A549 (cell line): Measurements from ENCODE around the gene ANKRD17. TPM values are rescaled to one million over a fixed set of nuclear protein-coding genes. Genes with fewer than 3 reads are reported as not detected.

ENCODE experiments used
- ATAC-seq, 2 experiments: fragments of 200-7000 bp in 1 of 2; fragments of >200 bp in 1 of 2; cut with Nextera tagmentation in 1 of 2; cut with Tn5 transposase in 1 of 2; 3 replicates each; pipeline versions ENCODE4 v1.8.0 to v1.9.1; 2018 to 2020; ENCODE audit warnings: mild to moderate bottlenecking in 1 of 2, moderate library complexity in 1 of 2
- CTCF ChIA-PET: fragments of 300-600 bp; sonication (Branson Sonifier 250); formaldehyde crosslinking; extraction: SDS; loops from one replicate; lab custom pipeline; 2021; ENCODE audit warnings: antibody characterized with exemption, inconsistent platforms; lab: Yijun Ruan, JAX
- POLR2A ChIA-PET: fragments of 350-600 bp; formaldehyde crosslinking; extraction: SDS; loops from one replicate; lab custom pipeline; 2021; ENCODE audit warnings: antibody characterized with exemption, inconsistent platforms; lab: Yijun Ruan, JAX
- DNase-seq, 2 experiments: peaks; one replicate each; pipeline versions ENCODE4 v3.0.0 to v3.0.0-alpha.2; 2011 to 2016; ENCODE audit warnings: low read depth in 1 of 2, low spot score in 1 of 2
- FAIRE-seq: peaks from 2 replicates; lab custom pipeline; 2011; peaks lifted over from hg19 to GRCh38; lab: Jason Lieb, UNC
- H3K27ac ChIP-seq, 2 experiments: fragments of >200 bp; sonication (Bioruptor Twin); formaldehyde crosslinking; 3 replicates each; pipeline ENCODE4 v1.5.1; 2016 to 2017
- H3K4me1 ChIP-seq: fragments of >200 bp; sonication (Bioruptor Twin); formaldehyde crosslinking; 3 replicates; pipeline ENCODE4 v1.6.1; 2016
- H3K4me2 ChIP-seq: fragments of >200 bp; sonication (Bioruptor Twin); formaldehyde crosslinking; 3 replicates; pipeline ENCODE4 v1.6.1; 2016
- H3K4me3 ChIP-seq: fragments of >200 bp; sonication (Bioruptor Twin); formaldehyde crosslinking; 3 replicates; pipeline ENCODE4 v1.5.1; 2016
- H3K9me3 ChIP-seq: fragments of >200 bp; sonication (Bioruptor Twin); formaldehyde crosslinking; 3 replicates; pipeline ENCODE4 v1.6.1; 2016
- CBX2 ChIP-seq: fragments of 200-600 bp; sonication (generic); IDR thresholded peaks from 2 replicates; pipeline ENCODE4 v1.6.1; 2016; ENCODE audit warnings: low read depth, mild to moderate bottlenecking, borderline replicate concordance
- CBX8 ChIP-seq: fragments of 200-600 bp; sonication (generic); IDR thresholded peaks from 2 replicates; pipeline ENCODE4 v1.6.1; 2016
- EHF ChIP-seq: fragments of 250-450 bp; sonication (Bioruptor Pico); IDR thresholded peaks from 2 replicates; pipeline ENCODE4 v1.5.0; 2020; ENCODE audit warnings: mild to moderate bottlenecking
- ESRRA ChIP-seq: fragments of 150-350 bp; IDR thresholded peaks from 2 replicates; pipeline ENCODE4 v1.6.1; 2014; ENCODE audit warnings: mild to moderate bottlenecking, low read length, borderline replicate concordance
- FOXS1 ChIP-seq: fragments of 250-450 bp; sonication (Bioruptor Pico); IDR thresholded peaks from 2 replicates; pipeline ENCODE4 v1.5.0; 2020; ENCODE audit warnings: mild to moderate bottlenecking, moderate library complexity
- GATA3 ChIP-seq: IDR thresholded peaks from 2 replicates; pipeline ENCODE4 v1.6.1; 2012; ENCODE audit warnings: borderline replicate concordance
- HEYL ChIP-seq: fragments of 250-450 bp; sonication (Bioruptor Pico); IDR thresholded peaks from 2 replicates; pipeline ENCODE4 v1.8.0; 2021; ENCODE audit warnings: mild to moderate bottlenecking, moderate library complexity
- HOXA7 ChIP-seq: fragments of 250-450 bp; sonication (Bioruptor Pico); IDR thresholded peaks from 2 replicates; pipeline ENCODE4 v1.5.0; 2020; ENCODE audit warnings: mild to moderate bottlenecking, moderate library complexity
- HOXB13 ChIP-seq: fragments of 250-450 bp; sonication (Bioruptor Pico); IDR thresholded peaks from 2 replicates; pipeline ENCODE4 v1.5.0; 2020; ENCODE audit warnings: low read depth, mild to moderate bottlenecking, moderate library complexity
- HOXB5 ChIP-seq: fragments of 250-450 bp; sonication (Bioruptor Pico); IDR thresholded peaks from 2 replicates; pipeline ENCODE4 v1.5.0; 2020; ENCODE audit warnings: mild to moderate bottlenecking, moderate library complexity
- JUN ChIP-seq, 2 experiments: fragments of >200 bp; sonication (Bioruptor Twin); formaldehyde crosslinking; IDR thresholded peaks; 2 replicates in 1 of 2; 3 replicates in 1 of 2; pipeline ENCODE4 v1.6.1; 2016 to 2017
- KDM1A ChIP-seq: fragments of 200-600 bp; sonication (generic); IDR thresholded peaks from 2 replicates; pipeline ENCODE4 v1.6.1; 2016; ENCODE audit warnings: low read depth, mild to moderate bottlenecking
- MAZ ChIP-seq: fragments of 150-350 bp; IDR thresholded peaks from 2 replicates; pipeline ENCODE4 v1.6.1; 2014; ENCODE audit warnings: antibody characterized with exemption, low read depth, low read length, borderline replicate concordance
- NFE2L2 ChIP-seq: fragments of 150-350 bp; conservative IDR thresholded peaks from 2 replicates; pipeline ENCODE4 v1.6.1; 2014; ENCODE audit warnings: low read length
- NR3C1 ChIP-seq: fragments of >200 bp; sonication (Bioruptor Twin); formaldehyde crosslinking; IDR thresholded peaks from 3 replicates; pipeline ENCODE4 v1.6.1; 2017
- PHF8 ChIP-seq: fragments of 200-600 bp; sonication (generic); IDR thresholded peaks from 2 replicates; pipeline ENCODE4 v1.6.1; 2016; ENCODE audit warnings: low read depth, mild to moderate bottlenecking, antibody characterized with exemption, moderate library complexity, borderline replicate concordance
- POLR2A ChIP-seq: IDR thresholded peaks from 2 replicates; pipeline ENCODE4 v1.6.1; 2012; ENCODE audit warnings: mild to moderate bottlenecking, low read length
- RCOR1 ChIP-seq: fragments of 150-350 bp; IDR thresholded peaks from 2 replicates; pipeline ENCODE4 v1.6.1; 2014; ENCODE audit warnings: antibody characterized with exemption, low read length, low read depth
- TFCP2L1 ChIP-seq: fragments of 250-450 bp; sonication (Bioruptor Pico); IDR thresholded peaks from 2 replicates; pipeline ENCODE4 v1.5.0; 2021; ENCODE audit warnings: mild to moderate bottlenecking
- TP53 ChIP-seq: fragments of 250-450 bp; sonication (Bioruptor Pico); IDR thresholded peaks from 2 replicates; pipeline ENCODE4 v1.5.0; 2021; ENCODE audit warnings: mild to moderate bottlenecking, moderate library complexity
- ZC3H11A ChIP-seq: fragments of 450-650 bp; IDR thresholded peaks from 2 replicates; pipeline ENCODE4 v1.6.1; 2014; ENCODE audit warnings: antibody characterized with exemption, mild to moderate bottlenecking
- ZFP36 ChIP-seq: fragments of 450-650 bp; IDR thresholded peaks from 2 replicates; pipeline ENCODE4 v1.6.1; 2014; ENCODE audit warnings: borderline replicate concordance; ENCODE audit not compliant: partially characterized antibody
- WGBS: methylation state at CpG from one replicate; pipeline ENCODE4 v1.1.6; 2017; ENCODE audit errors: missing lambda C conversion rate; 5-methylcytosine and 5-hydroxymethylcytosine counted together
- polyA plus RNA-seq, 4 experiments: library from polyadenylated mRNA; depleted of rRNA in 3 of 4; stranded (reverse); fragments of >200 nt; fragmentation: RNase III in 1 of 4; extraction: RNeasy Plus Mini Kit Qiagen cat#74134 plus additional on column Dnase treatment in 1 of 4; gene quantifications; 2 replicates in 3 of 4; 3 replicates in 1 of 4; pipeline ENCODE4 v1.2.3, GENCODE V29; 2011 to 2017
- TF ChIP-seq, protein P1 (sequence below): fragments of 200-600 bp; sonication (generic); IDR thresholded peaks from 2 replicates; pipeline ENCODE4 v1.6.1; 2016; ENCODE audit warnings: antibody characterized with exemption, mild to moderate bottlenecking, moderate library complexity
- TF ChIP-seq, protein P2 (sequence below): fragments of 150-350 bp; IDR thresholded peaks from 2 replicates; pipeline ENCODE4 v1.6.1; 2014; ENCODE audit warnings: low read depth, mild to moderate bottlenecking, low read length
- TF ChIP-seq, protein P3 (sequence below): fragments of >200 bp; sonication (Bioruptor Twin); formaldehyde crosslinking; IDR thresholded peaks from 3 replicates; pipeline ENCODE4 v1.5.1; 2016
- TF ChIP-seq, protein P4 (sequence below): IDR thresholded peaks from 2 replicates; pipeline ENCODE4 v1.6.1; 2012; ENCODE audit warnings: low read depth, borderline replicate concordance
- TF ChIP-seq, protein P5 (sequence below): fragments of 250-450 bp; sonication (Bioruptor Pico); IDR thresholded peaks from 2 replicates; pipeline ENCODE4 v1.5.0; 2021; ENCODE audit warnings: mild to moderate bottlenecking, moderate library complexity, borderline replicate concordance
- TF ChIP-seq, protein P6 (sequence below): fragments of 450-650 bp; IDR thresholded peaks from 2 replicates; pipeline ENCODE4 v1.6.1; 2014; ENCODE audit warnings: antibody characterized with exemption

Gene ANKRD17
- polyA plus RNA-seq, 2 of the 4 experiments (the other 2 are of a cell fraction) = 18.1 to 43.5 TPM

DNA sequence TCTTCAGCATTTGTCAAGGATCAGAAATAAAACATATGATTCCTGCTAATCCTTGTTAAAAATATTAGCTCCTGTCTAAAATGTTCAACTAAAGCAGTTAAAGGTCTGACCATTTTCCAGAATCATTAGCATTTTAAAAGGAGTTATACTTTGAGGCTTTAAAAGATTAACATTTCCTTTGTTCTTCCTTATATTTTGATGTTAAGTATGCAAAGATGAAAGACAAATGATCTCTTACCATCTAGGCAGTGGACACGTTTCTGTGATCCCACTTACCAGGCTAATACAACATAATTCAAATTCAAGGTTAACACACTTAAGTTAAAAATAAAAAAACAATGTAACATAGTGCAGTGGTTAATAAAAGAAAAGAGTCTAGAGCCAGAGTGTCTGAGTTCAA lies 127.3 kb downstream of the ANKRD17 start:
- POLR2A ChIA-PET = no interaction called here
- H3K4me2 ChIP-seq = no peak overlapping the region
- CTCF ChIA-PET = no interaction called here
- no peak for TF ChIP-seq KDM1A
- TF ChIP-seq MAZ = no peak
- TF ChIP-seq ESRRA = no peak
- TF ChIP-seq, protein P1, sequence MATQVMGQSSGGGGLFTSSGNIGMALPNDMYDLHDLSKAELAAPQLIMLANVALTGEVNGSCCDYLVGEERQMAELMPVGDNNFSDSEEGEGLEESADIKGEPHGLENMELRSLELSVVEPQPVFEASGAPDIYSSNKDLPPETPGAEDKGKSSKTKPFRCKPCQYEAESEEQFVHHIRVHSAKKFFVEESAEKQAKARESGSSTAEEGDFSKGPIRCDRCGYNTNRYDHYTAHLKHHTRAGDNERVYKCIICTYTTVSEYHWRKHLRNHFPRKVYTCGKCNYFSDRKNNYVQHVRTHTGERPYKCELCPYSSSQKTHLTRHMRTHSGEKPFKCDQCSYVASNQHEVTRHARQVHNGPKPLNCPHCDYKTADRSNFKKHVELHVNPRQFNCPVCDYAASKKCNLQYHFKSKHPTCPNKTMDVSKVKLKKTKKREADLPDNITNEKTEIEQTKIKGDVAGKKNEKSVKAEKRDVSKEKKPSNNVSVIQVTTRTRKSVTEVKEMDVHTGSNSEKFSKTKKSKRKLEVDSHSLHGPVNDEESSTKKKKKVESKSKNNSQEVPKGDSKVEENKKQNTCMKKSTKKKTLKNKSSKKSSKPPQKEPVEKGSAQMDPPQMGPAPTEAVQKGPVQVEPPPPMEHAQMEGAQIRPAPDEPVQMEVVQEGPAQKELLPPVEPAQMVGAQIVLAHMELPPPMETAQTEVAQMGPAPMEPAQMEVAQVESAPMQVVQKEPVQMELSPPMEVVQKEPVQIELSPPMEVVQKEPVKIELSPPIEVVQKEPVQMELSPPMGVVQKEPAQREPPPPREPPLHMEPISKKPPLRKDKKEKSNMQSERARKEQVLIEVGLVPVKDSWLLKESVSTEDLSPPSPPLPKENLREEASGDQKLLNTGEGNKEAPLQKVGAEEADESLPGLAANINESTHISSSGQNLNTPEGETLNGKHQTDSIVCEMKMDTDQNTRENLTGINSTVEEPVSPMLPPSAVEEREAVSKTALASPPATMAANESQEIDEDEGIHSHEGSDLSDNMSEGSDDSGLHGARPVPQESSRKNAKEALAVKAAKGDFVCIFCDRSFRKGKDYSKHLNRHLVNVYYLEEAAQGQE = no peak
- TF ChIP-seq, protein P2, sequence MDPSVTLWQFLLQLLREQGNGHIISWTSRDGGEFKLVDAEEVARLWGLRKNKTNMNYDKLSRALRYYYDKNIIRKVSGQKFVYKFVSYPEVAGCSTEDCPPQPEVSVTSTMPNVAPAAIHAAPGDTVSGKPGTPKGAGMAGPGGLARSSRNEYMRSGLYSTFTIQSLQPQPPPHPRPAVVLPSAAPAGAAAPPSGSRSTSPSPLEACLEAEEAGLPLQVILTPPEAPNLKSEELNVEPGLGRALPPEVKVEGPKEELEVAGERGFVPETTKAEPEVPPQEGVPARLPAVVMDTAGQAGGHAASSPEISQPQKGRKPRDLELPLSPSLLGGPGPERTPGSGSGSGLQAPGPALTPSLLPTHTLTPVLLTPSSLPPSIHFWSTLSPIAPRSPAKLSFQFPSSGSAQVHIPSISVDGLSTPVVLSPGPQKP = no peak
- TF ChIP-seq NFE2L2 = no peak
- no peak for TF ChIP-seq EHF (CRISPR knock-in tag)
- TF ChIP-seq, protein P3, sequence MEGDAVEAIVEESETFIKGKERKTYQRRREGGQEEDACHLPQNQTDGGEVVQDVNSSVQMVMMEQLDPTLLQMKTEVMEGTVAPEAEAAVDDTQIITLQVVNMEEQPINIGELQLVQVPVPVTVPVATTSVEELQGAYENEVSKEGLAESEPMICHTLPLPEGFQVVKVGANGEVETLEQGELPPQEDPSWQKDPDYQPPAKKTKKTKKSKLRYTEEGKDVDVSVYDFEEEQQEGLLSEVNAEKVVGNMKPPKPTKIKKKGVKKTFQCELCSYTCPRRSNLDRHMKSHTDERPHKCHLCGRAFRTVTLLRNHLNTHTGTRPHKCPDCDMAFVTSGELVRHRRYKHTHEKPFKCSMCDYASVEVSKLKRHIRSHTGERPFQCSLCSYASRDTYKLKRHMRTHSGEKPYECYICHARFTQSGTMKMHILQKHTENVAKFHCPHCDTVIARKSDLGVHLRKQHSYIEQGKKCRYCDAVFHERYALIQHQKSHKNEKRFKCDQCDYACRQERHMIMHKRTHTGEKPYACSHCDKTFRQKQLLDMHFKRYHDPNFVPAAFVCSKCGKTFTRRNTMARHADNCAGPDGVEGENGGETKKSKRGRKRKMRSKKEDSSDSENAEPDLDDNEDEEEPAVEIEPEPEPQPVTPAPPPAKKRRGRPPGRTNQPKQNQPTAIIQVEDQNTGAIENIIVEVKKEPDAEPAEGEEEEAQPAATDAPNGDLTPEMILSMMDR = no peak
- no peak for TF ChIP-seq PHF8
- no peak for TF ChIP-seq HOXB5 (CRISPR knock-in tag)
- TF ChIP-seq HOXA7 (CRISPR knock-in tag) = no peak
- TF ChIP-seq GATA3 = no peak
- TF ChIP-seq, protein P4, sequence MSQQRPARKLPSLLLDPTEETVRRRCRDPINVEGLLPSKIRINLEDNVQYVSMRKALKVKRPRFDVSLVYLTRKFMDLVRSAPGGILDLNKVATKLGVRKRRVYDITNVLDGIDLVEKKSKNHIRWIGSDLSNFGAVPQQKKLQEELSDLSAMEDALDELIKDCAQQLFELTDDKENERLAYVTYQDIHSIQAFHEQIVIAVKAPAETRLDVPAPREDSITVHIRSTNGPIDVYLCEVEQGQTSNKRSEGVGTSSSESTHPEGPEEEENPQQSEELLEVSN = no peak
- no peak for TF ChIP-seq ZC3H11A
- TF ChIP-seq, protein P5, sequence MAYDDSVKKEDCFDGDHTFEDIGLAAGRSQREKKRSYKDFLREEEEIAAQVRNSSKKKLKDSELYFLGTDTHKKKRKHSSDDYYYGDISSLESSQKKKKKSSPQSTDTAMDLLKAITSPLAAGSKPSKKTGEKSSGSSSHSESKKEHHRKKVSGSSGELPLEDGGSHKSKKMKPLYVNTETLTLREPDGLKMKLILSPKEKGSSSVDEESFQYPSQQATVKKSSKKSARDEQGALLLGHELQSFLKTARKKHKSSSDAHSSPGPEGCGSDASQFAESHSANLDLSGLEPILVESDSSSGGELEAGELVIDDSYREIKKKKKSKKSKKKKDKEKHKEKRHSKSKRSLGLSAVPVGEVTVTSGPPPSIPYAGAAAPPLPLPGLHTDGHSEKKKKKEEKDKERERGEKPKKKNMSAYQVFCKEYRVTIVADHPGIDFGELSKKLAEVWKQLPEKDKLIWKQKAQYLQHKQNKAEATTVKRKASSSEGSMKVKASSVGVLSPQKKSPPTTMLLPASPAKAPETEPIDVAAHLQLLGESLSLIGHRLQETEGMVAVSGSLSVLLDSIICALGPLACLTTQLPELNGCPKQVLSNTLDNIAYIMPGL (CRISPR knock-in tag) = no peak
- TF ChIP-seq CBX2 = no peak
- TF ChIP-seq, all 56 proteins: peak for 0
- Histone ChIP-seq H3K9me3 (no peaks in the 10 kb centered on the region), H3K27ac (no peak overlapping the region), H3K4me1 (no peaks in the 10 kb centered on the region), H3K4me3 (no peak overlapping the region)
- WGBS = 93% methylated on average over 1 of the region's 1 CpG
- ATAC-seq = no peak
- FAIRE-seq = no peak
- DNase-seq = no peak

DNA sequence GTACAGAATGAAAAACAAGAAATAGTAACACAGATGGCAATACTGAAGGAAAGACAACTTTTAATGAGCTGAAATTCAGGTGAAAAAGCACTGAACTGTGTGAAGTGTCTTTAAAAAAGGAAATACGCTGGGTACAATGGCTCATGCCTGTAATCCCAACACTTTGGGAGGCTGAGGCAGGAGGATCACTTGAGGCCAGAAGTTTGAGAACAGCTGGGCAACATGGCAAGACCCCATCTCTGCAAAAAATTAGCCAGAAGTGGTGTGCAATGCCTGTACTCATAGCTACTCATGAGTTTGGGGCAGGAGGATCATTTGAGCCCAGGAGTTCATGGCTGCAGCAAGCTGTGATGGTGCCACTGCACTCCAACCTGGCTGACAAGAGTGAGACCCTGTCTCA lies 129.3 kb downstream of the ANKRD17 start:
- POLR2A ChIA-PET = interaction anchor here (1.5 kb wide), 1 partner anchor 129 kb away, joined by 6 read pairs; the partner anchor contains the start of gene ANKRD17
- CTCF ChIA-PET = interaction anchor here (0.8 kb wide), 1 partner anchor 9 kb away, joined by 3 read pairs; no protein-coding TSS in a partner anchor
- Histone ChIP-seq H3K4me3 (no peak overlapping the region), H3K4me1 (no peaks in the 10 kb centered on the region), H3K27ac (no peak overlapping the region), H3K9me3 (no peaks in the 10 kb centered on the region), H3K4me2 (no peak overlapping the region)
- 82% methylated on average over 1 of the region's 1 CpG for WGBS
- no peak for FAIRE-seq
- DNase-seq = no peak
- ATAC-seq = no peak
- TF ChIP-seq HOXB13 = no peak
- TF ChIP-seq NR3C1 = no peak
- no peak for TF ChIP-seq TFCP2L1 (CRISPR knock-in tag)
- TF ChIP-seq CBX8 = no peak
- TF ChIP-seq FOXS1 (CRISPR knock-in tag) = no peak
- TF ChIP-seq JUN (IDR thresholded peaks at IDR 0.05) = no peak
- no peak for TF ChIP-seq POLR2A
- TF ChIP-seq, protein P4 = no peak
- TF ChIP-seq MAZ = no peak
- TF ChIP-seq ZFP36 = no peak
- TF ChIP-seq HEYL = no peak
- no peak for TF ChIP-seq TP53 (CRISPR knock-in tag)
- no peak for TF ChIP-seq RCOR1
- TF ChIP-seq, protein P6, sequence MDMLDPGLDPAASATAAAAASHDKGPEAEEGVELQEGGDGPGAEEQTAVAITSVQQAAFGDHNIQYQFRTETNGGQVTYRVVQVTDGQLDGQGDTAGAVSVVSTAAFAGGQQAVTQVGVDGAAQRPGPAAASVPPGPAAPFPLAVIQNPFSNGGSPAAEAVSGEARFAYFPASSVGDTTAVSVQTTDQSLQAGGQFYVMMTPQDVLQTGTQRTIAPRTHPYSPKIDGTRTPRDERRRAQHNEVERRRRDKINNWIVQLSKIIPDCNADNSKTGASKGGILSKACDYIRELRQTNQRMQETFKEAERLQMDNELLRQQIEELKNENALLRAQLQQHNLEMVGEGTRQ = no peak
- no peak for TF ChIP-seq HOXB5 (CRISPR knock-in tag)
